ENCODE measurements around the gene PCDH9.

- TF ChIP-seq, protein P1, sequence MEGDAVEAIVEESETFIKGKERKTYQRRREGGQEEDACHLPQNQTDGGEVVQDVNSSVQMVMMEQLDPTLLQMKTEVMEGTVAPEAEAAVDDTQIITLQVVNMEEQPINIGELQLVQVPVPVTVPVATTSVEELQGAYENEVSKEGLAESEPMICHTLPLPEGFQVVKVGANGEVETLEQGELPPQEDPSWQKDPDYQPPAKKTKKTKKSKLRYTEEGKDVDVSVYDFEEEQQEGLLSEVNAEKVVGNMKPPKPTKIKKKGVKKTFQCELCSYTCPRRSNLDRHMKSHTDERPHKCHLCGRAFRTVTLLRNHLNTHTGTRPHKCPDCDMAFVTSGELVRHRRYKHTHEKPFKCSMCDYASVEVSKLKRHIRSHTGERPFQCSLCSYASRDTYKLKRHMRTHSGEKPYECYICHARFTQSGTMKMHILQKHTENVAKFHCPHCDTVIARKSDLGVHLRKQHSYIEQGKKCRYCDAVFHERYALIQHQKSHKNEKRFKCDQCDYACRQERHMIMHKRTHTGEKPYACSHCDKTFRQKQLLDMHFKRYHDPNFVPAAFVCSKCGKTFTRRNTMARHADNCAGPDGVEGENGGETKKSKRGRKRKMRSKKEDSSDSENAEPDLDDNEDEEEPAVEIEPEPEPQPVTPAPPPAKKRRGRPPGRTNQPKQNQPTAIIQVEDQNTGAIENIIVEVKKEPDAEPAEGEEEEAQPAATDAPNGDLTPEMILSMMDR (IDR thresholded peaks at IDR 0.05): no peak
- TF ChIP-seq POLR2AphosphoS5 (IDR thresholded peaks at IDR 0.05) (no peak), POLR2A (IDR thresholded peaks at IDR 0.05) (no peak), EP300 (IDR thresholded peaks at IDR 0.05) (no peak)
Observed at GRCh38 chr13:66655847-66656454, 574.2 kb downstream of the PCDH9 start.

All from suprapubic skin (tissue), 4 donors.